Gastroesophageal sphincter (tissue), 4 donors: ENCODE results near the gene NFKBIE. TPM values are rescaled to one million over a fixed set of nuclear protein-coding genes. Genes with fewer than 3 reads are reported as not detected.

Experiments used
- ATAC-seq: fragments of 150-250 bp; one replicate; pipeline ENCODE4 v1.9.1; 2016; ENCODE audit warnings: mild to moderate bottlenecking, moderate library complexity
- H3K27ac ChIP-seq, 4 donors: fragments of 200-600 bp; sonication (generic) in 3 of 4; 1 replicate in 3 of 4; 2 replicates in 1 of 4; pipeline ENCODE4 v1.5.1; 2016 to 2019
- H3K27me3 ChIP-seq: fragments of 200-600 bp; sonication (generic); one replicate; pipeline ENCODE4 v1.5.1; 2019
- H3K36me3 ChIP-seq, 2 donors: fragments of 200-600 bp; sonication (generic); one replicate each; pipeline ENCODE4 v1.5.1; 2019; ENCODE audit warnings: control low read depth in 1 of 2
- H3K4me1 ChIP-seq, 3 donors: fragments of 200-600 bp; sonication (generic); 1 replicate in 2 of 3; 2 replicates in 1 of 3; pipeline ENCODE4 v1.5.1; 2016 to 2019; ENCODE audit warnings: control low read depth in 2 of 3
- H3K4me3 ChIP-seq, 2 donors: fragments of 200-600 bp; sonication (generic); one replicate each; pipeline ENCODE4 v1.5.1; 2019; ENCODE audit warnings: mild to moderate bottlenecking in 1 of 2, moderate library complexity in 1 of 2
- H3K9me3 ChIP-seq, 3 donors: fragments of 200-600 bp; sonication (generic); one replicate each; pipeline ENCODE4 v1.5.1; 2017 to 2019; ENCODE audit warnings: control low read depth in 2 of 3
- CTCF ChIP-seq, 4 experiments: fragments of 200-600 bp in 2 of 4; fragments of 450-650 bp in 2 of 4; sonication (generic) in 1 of 4; IDR thresholded peaks; one replicate each; pipeline ENCODE4 v1.5.1; 2017 to 2019; ENCODE audit warnings: antibody characterized with exemption in 4 of 4, mild to moderate bottlenecking in 2 of 4, moderate library complexity in 2 of 4
- EP300 ChIP-seq: sonication (generic); formaldehyde crosslinking; IDR thresholded peaks from one replicate; pipeline ENCODE4 v1.6.1; 2017; ENCODE audit warnings: antibody characterized with exemption, mild to moderate bottlenecking
- POLR2A ChIP-seq, 2 donors: fragments of 450-650 bp; IDR thresholded peaks; one replicate each; pipeline ENCODE4 v1.6.1; 2017; ENCODE audit warnings: antibody characterized with exemption in 2 of 2, mild to moderate bottlenecking in 2 of 2, moderate library complexity in 1 of 2
- POLR2AphosphoS5 ChIP-seq: sonication (generic); formaldehyde crosslinking; IDR thresholded peaks from one replicate; pipeline ENCODE4 v1.6.1; 2017; ENCODE audit warnings: antibody characterized with exemption
- WGBS, 2 donors: methylation state at CpG; one replicate each; pipeline ENCODE4 v1.1.5; 2018; ENCODE audit warnings: low coverage in 1 of 2; 5-methylcytosine and 5-hydroxymethylcytosine counted together
- total RNA-seq, 4 donors: library from RNA; depleted of rRNA; stranded (reverse); fragments of >200 nt; gene quantifications; one replicate each; pipeline ENCODE4 v1.1.0, GENCODE V29; 2016

NFKBIE gene
- total RNA-seq, 4 donors from 2014 or later, result 4.2 to 13.4 (median 5.7) TPM

- Histone ChIP-seq H3K4me1 (peaks cover 15 to 57% (median 43%) of the 10 kb centered on the region in 3 donors), H3K4me3 (peak overlapping the region; percentile 43 to 77), H3K9me3 (no peaks in the 10 kb centered on the region), H3K36me3 (peaks cover 0 to 4% of the 10 kb centered on the region in 2 donors), H3K27me3 (no peaks in the 10 kb centered on the region), H3K27ac (peak overlapping the region; percentile 87 to 99 (median 98))
- ATAC-seq, result peak; percentile 80
- 5 to 25% methylated on average over 2 to 8 of the region's 42 CpGs for WGBS, 2 donors
- no peak for TF ChIP-seq EP300
- peak; percentile 46 to 50 for TF ChIP-seq POLR2A (IDR thresholded peaks at IDR 0.05)
- peak in 3 of 4 experiments; percentile 97 to 100 (median 99) for TF ChIP-seq CTCF (IDR thresholded peaks at IDR 0.05)
- peak; percentile 33 for TF ChIP-seq POLR2AphosphoS5
These were observed 27.4 kb downstream of the NFKBIE start for GRCh38 chr6:44237813-44238433.

GRCh38 chr6:44237021-44237812 is 28.1 kb downstream of the NFKBIE start:
- Histone ChIP-seq H3K27me3 (no peaks in the 10 kb centered on the region), H3K4me3 (peak overlapping the region; percentile 43 to 77), H3K36me3 (peaks cover 0 to 11% of the 10 kb centered on the region in 2 donors), H3K27ac (peak overlapping the region; percentile 87 to 99 (median 98)), H3K4me1 (peaks cover 15 to 64% (median 48%) of the 10 kb centered on the region in 3 donors), H3K9me3 (no peaks in the 10 kb centered on the region)
- TF ChIP-seq CTCF (IDR thresholded peaks at IDR 0.05) (peak in 1 of 4 experiments; percentile 12), EP300 (no peak), POLR2AphosphoS5 (peak; percentile 89)
- WGBS, 2 donors, result 27 to 48% methylated on average over 3 to 6 of the region's 22 CpGs
- ATAC-seq, result peak; percentile 87

GRCh38 chr6:44235891-44236516 is 29.3 kb downstream of the NFKBIE start:
- no peak overlapping the region for H3K4me3 ChIP-seq
- H3K27me3 ChIP-seq, result no peaks in the 10 kb centered on the region
- no peak for ATAC-seq
- 50 to 64% methylated on average over 1 to 3 of the region's 6 CpGs for WGBS, 2 donors
- H3K27ac ChIP-seq, result peak overlapping the region; percentile 73 to 99 (median 98)
- H3K4me1 ChIP-seq, result peaks cover 15 to 77% (median 56%) of the 10 kb centered on the region in 3 donors
- peaks cover 0 to 24% of the 10 kb centered on the region in 2 donors for H3K36me3 ChIP-seq
- no peak for TF ChIP-seq CTCF (IDR thresholded peaks at IDR 0.05)
- no peak for TF ChIP-seq POLR2A (IDR thresholded peaks at IDR 0.05)
- TF ChIP-seq EP300, result no peak
- TF ChIP-seq POLR2AphosphoS5, result no peak
- H3K9me3 ChIP-seq, result no peaks in the 10 kb centered on the region

GRCh38 chr6:44235269-44235668 is 30.1 kb downstream of the NFKBIE start:
- TF ChIP-seq EP300 (no peak), CTCF (IDR thresholded peaks at IDR 0.05) (no peak), POLR2AphosphoS5 (no peak), POLR2A (IDR thresholded peaks at IDR 0.05) (no peak)
- no peak overlapping the region for H3K4me3 ChIP-seq
- WGBS, 2 donors, result 46 to 63% methylated on average over 4 to 6 of the region's 6 CpGs
- H3K9me3 ChIP-seq, result no peaks in the 10 kb centered on the region
- peak overlapping the region; percentile 73 to 99 (median 98) for H3K27ac ChIP-seq
- no peak for ATAC-seq
- peaks cover 15 to 84% (median 61%) of the 10 kb centered on the region in 3 donors for H3K4me1 ChIP-seq
- H3K27me3 ChIP-seq, result no peaks in the 10 kb centered on the region
- peaks cover 0 to 31% of the 10 kb centered on the region in 2 donors for H3K36me3 ChIP-seq
